Psoas muscle (tissue), 8 donors: ENCODE data around the gene IFI6. TPM values are rescaled to one million over a fixed set of nuclear protein-coding genes. Genes with fewer than 3 reads are reported as not detected.
"Not testable (repeated sequence)": the region's sequence is repeated elsewhere in the genome, so short reads cannot be mapped to it uniquely, and the experiment has no call there.

Source experiments
- ATAC-seq, 4 donors: fragments of 200-7000 bp; cut with Tn5 transposase; one replicate each; pipeline ENCODE4 v1.9.1; 2020; ENCODE audit warnings: moderate library complexity in 3 of 4, mild to moderate bottlenecking in 2 of 4
- DNase-seq, 2 donors: peaks; one replicate each; pipeline ENCODE4 v3.0.0-alpha.2; 2020
- H3K27ac ChIP-seq: fragments of 200-600 bp; one replicate; pipeline ENCODE4 v1.8.0; 2022
- H3K27me3 ChIP-seq, 3 donors: fragments of 200-600 bp in 1 of 3; one replicate each; pipeline versions ENCODE4 v1.6.1 to v1.8.0; 2013 to 2022; ENCODE audit warnings: low read length in 2 of 3, mild to moderate bottlenecking in 2 of 3, moderate library complexity in 1 of 3; ENCODE audit not compliant: insufficient read depth in 3 of 3
- H3K36me3 ChIP-seq, 2 donors: fragments of 200-600 bp in 1 of 2; one replicate each; pipeline versions ENCODE4 v1.6.1 to v1.8.0; 2013 to 2022; ENCODE audit warnings: low read depth in 1 of 2, mild to moderate bottlenecking in 1 of 2, moderate library complexity in 1 of 2; ENCODE audit not compliant: insufficient read depth in 1 of 2
- H3K4me1 ChIP-seq: fragments of 200-600 bp; one replicate; pipeline ENCODE4 v1.8.0; 2022
- H3K4me3 ChIP-seq: fragments of 200-600 bp; one replicate; pipeline ENCODE4 v1.8.0; 2022; ENCODE audit warnings: mild to moderate bottlenecking
- H3K9me3 ChIP-seq: fragments of 200-600 bp; one replicate; pipeline ENCODE4 v1.8.0; 2022
- WGBS, 3 donors: extraction: QIAGEN DNeasy Blood & Tissue Kit; methylation state at CpG; one replicate each; pipeline versions ENCODE4 v1.1.6 to v1.1.7; 2013; 5-methylcytosine and 5-hydroxymethylcytosine counted together
- intact Hi-C, 2 donors: fragments of 100-400 bp; cut with DNase I; formaldehyde crosslinking; loops; one replicate each; pipeline versions ENCODE4 v1.11.0 to v1.14.2; 2022
- polyA plus RNA-seq, 3 donors: library from polyadenylated mRNA; stranded (reverse); fragments of 200-250 nt; gene quantifications; one replicate each; pipeline ENCODE4 v1.2.3, GENCODE V29; 2013
- total RNA-seq, 4 donors: library from RNA; stranded (reverse); fragmentation: NEBNext Ultra II Directional in 2 of 4; extraction: Animal tissue kit (Norgen Biotek cat#: 25700) in 2 of 4; gene quantifications; one replicate each; pipeline versions ENCODE4 v1.2.1 to v1.2.4, GENCODE V29; 2021 to 2023
- TF ChIP-seq, protein P1 (sequence below): fragments of 200-600 bp; IDR thresholded peaks from one replicate; pipeline ENCODE4 v1.8.0; 2022; ENCODE audit warnings: antibody characterized with exemption
- donor health status: healthy with polysubstance abuse.
- donor health status: DM: no; HTN: no; CAD: no; lungs with moderate emphysema.
- donor health status: Bipolar disorder and iron deficiency.
- donor health status: healthy.
- donor health status: DM: yes; HTN: yes; CAD: no.
- donor health status: DM: no; HTN: no; CAD: no.
- donor health status: DM: no; HTN: no; CAD: no.
- donor health status: DM: yes; HTN: yes; CAD: no.

The IFI6 gene
- total and polyA plus RNA-seq, 7 donors: 7.8 to 25.8 (median 18.6) TPM

DNA sequence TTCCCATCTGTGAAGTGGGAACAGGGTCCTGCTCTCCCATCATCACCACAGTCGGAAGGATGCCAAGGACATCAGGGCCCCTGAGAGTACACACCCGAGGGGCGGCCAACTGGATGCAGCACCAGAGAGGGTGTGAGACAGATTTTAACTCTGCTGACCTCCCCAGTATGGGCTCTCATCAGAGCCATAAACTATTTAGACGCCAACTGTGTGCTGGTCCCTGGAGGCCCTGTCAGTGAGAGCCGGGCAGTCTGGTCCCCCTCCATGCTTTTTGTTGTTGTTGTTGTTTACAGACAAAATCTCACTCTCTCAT, 38.7 kb downstream of the IFI6 start:
- Histone ChIP-seq H3K4me3 (peak overlapping the region; percentile 60), H3K9me3 (no peaks in the 10 kb centered on the region), H3K27ac (peak overlapping the region; percentile 41), H3K27me3 (peaks cover 0 to 15% (median 7%) of the 10 kb centered on the region in 3 donors), H3K36me3 (no peaks in the 10 kb centered on the region), H3K4me1 (peaks cover 8% of the 10 kb centered on the region)
- TF ChIP-seq, protein P1, sequence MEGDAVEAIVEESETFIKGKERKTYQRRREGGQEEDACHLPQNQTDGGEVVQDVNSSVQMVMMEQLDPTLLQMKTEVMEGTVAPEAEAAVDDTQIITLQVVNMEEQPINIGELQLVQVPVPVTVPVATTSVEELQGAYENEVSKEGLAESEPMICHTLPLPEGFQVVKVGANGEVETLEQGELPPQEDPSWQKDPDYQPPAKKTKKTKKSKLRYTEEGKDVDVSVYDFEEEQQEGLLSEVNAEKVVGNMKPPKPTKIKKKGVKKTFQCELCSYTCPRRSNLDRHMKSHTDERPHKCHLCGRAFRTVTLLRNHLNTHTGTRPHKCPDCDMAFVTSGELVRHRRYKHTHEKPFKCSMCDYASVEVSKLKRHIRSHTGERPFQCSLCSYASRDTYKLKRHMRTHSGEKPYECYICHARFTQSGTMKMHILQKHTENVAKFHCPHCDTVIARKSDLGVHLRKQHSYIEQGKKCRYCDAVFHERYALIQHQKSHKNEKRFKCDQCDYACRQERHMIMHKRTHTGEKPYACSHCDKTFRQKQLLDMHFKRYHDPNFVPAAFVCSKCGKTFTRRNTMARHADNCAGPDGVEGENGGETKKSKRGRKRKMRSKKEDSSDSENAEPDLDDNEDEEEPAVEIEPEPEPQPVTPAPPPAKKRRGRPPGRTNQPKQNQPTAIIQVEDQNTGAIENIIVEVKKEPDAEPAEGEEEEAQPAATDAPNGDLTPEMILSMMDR: no peak
- 74 to 81% (median 77%) methylated on average over 5 of the region's 5 CpGs for WGBS, 3 donors
- no peak for ATAC-seq
- intact Hi-C loops: no loop called here
- DNase-seq: no peak

DNA sequence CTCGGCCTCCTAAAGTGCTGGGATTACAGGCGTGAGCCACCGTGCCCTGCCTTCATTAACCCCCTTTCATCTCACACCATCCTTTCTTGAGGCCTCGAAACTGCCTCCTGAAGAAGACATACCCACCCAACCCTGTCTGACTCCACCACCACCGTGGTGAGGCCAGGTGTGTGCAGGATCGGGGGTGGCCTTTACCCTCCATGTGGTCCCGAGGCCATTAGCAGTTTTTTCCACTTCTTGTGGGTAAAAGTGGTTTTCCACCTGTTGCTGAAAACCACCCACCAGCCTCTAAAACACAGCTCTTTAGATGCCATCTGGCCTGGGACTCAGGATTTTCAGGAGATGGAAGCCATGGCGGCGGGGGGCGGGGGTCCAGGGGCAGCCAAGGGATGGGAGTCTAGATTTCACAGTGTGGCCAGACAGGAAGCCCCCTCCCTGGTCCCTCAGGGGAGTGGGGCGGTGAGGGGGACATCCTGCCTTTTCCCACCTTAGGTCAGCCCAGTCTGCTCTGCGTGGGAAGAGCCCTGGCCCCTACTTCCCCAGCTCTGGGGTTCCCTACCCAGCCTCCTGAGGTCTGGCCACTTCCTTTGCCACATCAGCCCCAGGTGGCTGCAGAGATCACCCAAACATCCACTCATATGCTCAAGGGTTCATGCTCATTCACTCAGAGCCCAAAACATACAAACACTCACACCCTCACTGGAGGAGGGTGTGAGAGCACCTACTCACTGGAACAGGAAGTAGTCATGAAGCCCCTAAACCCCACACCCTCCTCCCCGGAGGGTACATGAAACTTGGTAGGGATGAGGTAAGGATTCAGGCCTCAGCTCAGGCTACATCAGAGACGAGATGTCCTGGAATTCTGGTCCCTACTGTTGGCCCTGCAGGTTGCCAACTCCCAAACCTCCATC, 39.4 kb downstream of the IFI6 start:
- TF ChIP-seq, protein P1: no peak
- ATAC-seq: no peak
- WGBS, 3 donors: 67 to 78% (median 77%) methylated on average over 14 of the region's 14 CpGs
- no peak for DNase-seq
- no peaks in the 10 kb centered on the region for H3K36me3 ChIP-seq
- peak overlapping the region; percentile 50 for H3K27ac ChIP-seq
- H3K4me3 ChIP-seq: no peak overlapping the region
- intact Hi-C loops: no loop called here
- peaks cover 0 to 15% (median 7%) of the 10 kb centered on the region in 3 donors for H3K27me3 ChIP-seq
- H3K4me1 ChIP-seq: peaks cover 8% of the 10 kb centered on the region
- H3K9me3 ChIP-seq: no peaks in the 10 kb centered on the region

DNA sequence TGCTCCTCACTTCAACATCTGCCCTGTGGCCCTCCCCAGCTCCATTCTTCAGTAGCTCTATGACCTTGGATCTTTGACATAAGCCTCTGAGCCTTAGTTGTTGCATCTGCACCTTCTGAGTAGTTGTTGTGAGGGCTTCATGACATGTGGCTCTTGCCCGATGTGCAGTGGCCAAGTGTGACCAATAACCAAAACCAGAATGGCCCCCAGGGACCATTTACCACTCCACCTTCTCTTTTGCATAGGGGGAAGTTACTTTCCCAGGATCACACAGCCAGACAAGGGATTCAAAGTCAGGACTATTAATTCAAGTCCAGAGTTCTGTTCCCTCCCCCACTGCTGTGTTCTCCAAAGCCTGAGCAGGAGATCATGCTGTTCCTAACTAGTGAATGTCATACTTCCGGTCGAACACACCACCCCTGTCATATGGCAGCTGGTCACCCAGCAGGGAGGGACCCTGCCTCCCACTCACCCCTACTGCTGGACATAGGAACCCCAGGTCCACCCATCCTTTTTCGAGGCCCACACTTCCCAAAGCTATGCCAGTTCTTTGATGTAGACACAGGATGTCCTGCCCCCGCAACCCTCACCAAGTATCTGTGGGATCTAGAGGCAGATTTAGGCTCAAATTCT, 41.0 kb downstream of the IFI6 start:
- WGBS, 3 donors: 52 to 62% (median 58%) methylated on average over 5 of the region's 5 CpGs
- TF ChIP-seq, protein P1: no peak
- no peak for DNase-seq
- peak in 3 of 4 donors; percentile 29 to 57 (median 54) for ATAC-seq
- Histone ChIP-seq H3K9me3 (no peaks in the 10 kb centered on the region), H3K36me3 (no peaks in the 10 kb centered on the region), H3K27ac (peak overlapping the region; percentile 50), H3K4me3 (no peak overlapping the region), H3K4me1 (peaks cover 8% of the 10 kb centered on the region), H3K27me3 (peaks cover 0 to 15% (median 7%) of the 10 kb centered on the region in 3 donors)
- intact Hi-C loops: no loop called here

DNA sequence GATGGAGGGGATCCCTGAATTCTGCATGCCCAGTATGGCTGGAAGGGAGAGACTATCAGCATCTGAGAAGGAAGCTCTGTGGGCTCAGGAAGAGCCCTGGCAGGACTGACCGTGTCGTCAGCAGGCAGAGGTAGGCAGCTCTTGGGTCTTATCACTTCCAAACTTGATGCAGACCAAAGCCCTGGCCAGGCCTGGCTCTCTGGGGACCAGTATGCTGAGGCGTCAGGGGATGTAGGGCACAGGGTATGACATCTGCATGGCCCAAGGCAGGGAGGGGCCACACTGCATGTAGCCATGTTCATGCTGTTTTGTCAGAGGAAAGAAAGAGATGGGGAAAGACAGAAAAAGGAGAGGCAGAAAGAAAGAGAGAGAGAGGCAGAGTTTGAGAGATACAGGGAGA, 43.3 kb downstream of the IFI6 start:
- Histone ChIP-seq H3K9me3 (no peaks in the 10 kb centered on the region), H3K27me3 (peaks cover 0 to 8% (median 0%) of the 10 kb centered on the region in 3 donors), H3K4me3 (no peak overlapping the region), H3K36me3 (no peaks in the 10 kb centered on the region), H3K27ac (no peak overlapping the region), H3K4me1 (peaks cover 8% of the 10 kb centered on the region)
- ATAC-seq (no peak), DNase-seq (peak in 1 of 2 donors; percentile 47)
- 34 to 51% (median 40%) methylated on average over 3 of the region's 3 CpGs for WGBS, 3 donors
- intact Hi-C loops: no loop called here
- TF ChIP-seq, protein P1: no peak

DNA sequence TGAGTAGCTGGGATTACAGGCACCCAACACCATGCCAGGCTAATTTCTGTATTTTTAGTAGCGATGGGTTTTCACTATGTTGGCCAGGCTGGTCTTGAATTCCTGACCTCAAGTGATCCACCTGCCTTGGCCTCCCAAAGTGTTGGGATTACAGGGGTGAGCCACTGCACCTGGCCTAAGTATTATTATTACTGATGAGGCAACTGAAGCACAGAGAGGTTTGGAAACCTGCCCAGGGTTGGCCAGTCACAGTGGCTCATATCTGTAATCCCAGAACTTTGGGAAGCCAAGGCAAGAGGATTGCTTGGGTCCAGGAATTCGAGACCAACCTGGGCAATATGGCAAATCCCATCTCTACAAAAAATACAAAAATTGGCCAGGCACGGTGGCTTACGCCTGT, 44.3 kb downstream of the IFI6 start:
- H3K36me3 ChIP-seq, intact Hi-C loops, H3K27me3 ChIP-seq, H3K9me3 ChIP-seq, H3K27ac ChIP-seq, H3K4me3 ChIP-seq, H3K4me1 ChIP-seq: not testable (repeated sequence)
- ATAC-seq (peak in 2 of 4 donors; percentile 37 to 45), DNase-seq (peak in 1 of 2 donors; percentile 17)
- 48 to 61% (median 59%) methylated on average over 4 of the region's 4 CpGs for WGBS, 3 donors
